GM13977 (cell line): ENCODE measurements around the gene MALAT1.

ENCODE experiments used
- DNase-seq: peaks from one replicate; pipeline ENCODE4 v3.0.0; 2012; ENCODE audit warnings: low spot score
- CTCF ChIP-seq: IDR thresholded peaks from 2 replicates; pipeline ENCODE4 v1.5.1; 2012; ENCODE audit warnings: mild to moderate bottlenecking, control low read depth; ENCODE audit not compliant: insufficient read depth; ENCODE audit errors: extremely low read depth, missing control alignments
- in situ Hi-C: fragments of 300-500 bp; cut with MboI; formaldehyde crosslinking; loops from one replicate; pipeline ENCODE4 v1.12.0; 2022; ENCODE audit warnings: low sequenced_read_pairs, low pct_unique_long_range_greater_than_20kb, mixed read lengths, inconsistent platforms; ENCODE audit not compliant: unreplicated experiment

Gene MALAT1

GRCh38 chr11:65499713-65500386, 1.0 kb downstream of the MALAT1 start:
- TF ChIP-seq CTCF, result no peak
- DNase-seq, result no peak
- in situ Hi-C loops, result loop anchor here (5.0 kb wide), 1 partner anchor 68 kb away; no protein-coding TSS in a partner anchor

GRCh38 chr11:65500387-65501185, 1.7 kb downstream of the MALAT1 start:
- TF ChIP-seq CTCF, result no peak
- DNase-seq, result no peak
- in situ Hi-C loops, result loop anchor here (5.0 kb wide), 1 partner anchor 68 kb away; no protein-coding TSS in a partner anchor

- TF ChIP-seq CTCF, result no peak
- in situ Hi-C loops, result loop anchor here (5.0 kb wide), 1 partner anchor 69 kb away; no protein-coding TSS in a partner anchor
- DNase-seq, result no peak
Observed at GRCh38 chr11:65501186-65501471, 2.3 kb downstream of the MALAT1 start.

- in situ Hi-C loops, result loop anchor here (5.0 kb wide), 1 partner anchor 69 kb away; no protein-coding TSS in a partner anchor
- TF ChIP-seq CTCF, result no peak
- DNase-seq, result no peak
Observed at GRCh38 chr11:65501472-65502273, 2.8 kb downstream of the MALAT1 start.

GRCh38 chr11:65502274-65502554, 3.4 kb downstream of the MALAT1 start:
- no peak for TF ChIP-seq CTCF
- in situ Hi-C loops, result loop anchor here (5.0 kb wide), 1 partner anchor 70 kb away; no protein-coding TSS in a partner anchor
- DNase-seq, result no peak

- in situ Hi-C loops, result loop anchor here (5.0 kb wide), 1 partner anchor 70 kb away; no protein-coding TSS in a partner anchor
- no peak for TF ChIP-seq CTCF
- DNase-seq, result no peak
Observed at GRCh38 chr11:65502555-65503367, 3.9 kb downstream of the MALAT1 start.
